SU-DHL-6 (cell line): ENCODE data around the gene AGO3.

ENCODE experiments used
- CTCF ChIP-seq: fragments of 200-600 bp; sonication (generic); IDR thresholded peaks from one replicate; pipeline ENCODE4 v1.5.1; 2017; ENCODE audit warnings: antibody characterized with exemption, mild to moderate bottlenecking, low read length, moderate library complexity; ENCODE audit not compliant: insufficient read depth, poor library complexity, severe bottlenecking
- EZH2phosphoT487 ChIP-seq: fragments of 200-600 bp; sonication (generic), shearing (Covaris generic); conservative IDR thresholded peaks from 2 replicates; pipeline ENCODE4 v1.6.1; 2018; ENCODE audit warnings: mild to moderate bottlenecking, antibody characterized with exemption, low read length, moderate library complexity, mixed read lengths

GRCh38 chr1:36112823-36113222, 181.9 kb downstream of the AGO3 start:
- TF ChIP-seq CTCF = no peak
- TF ChIP-seq EZH2phosphoT487 = no peak
